GM12891 (cell line): Measurements from ENCODE around the gene ATP1A4.

Source experiments
- DNase-seq: peaks from one replicate; pipeline ENCODE4 v3.0.0; 2011; ENCODE audit warnings: low spot score; ENCODE audit not compliant: insufficient read length
- FAIRE-seq: peaks from 2 replicates; lab custom pipeline; 2011; peaks lifted over from hg19 to GRCh38; lab: Jason Lieb, UNC
- PAX5 ChIP-seq: IDR thresholded peaks from 2 replicates; pipeline ENCODE4 v1.6.1; 2011; ENCODE audit warnings: low read length, moderate library complexity, mild to moderate bottlenecking; ENCODE audit not compliant: insufficient read depth, severe bottlenecking
- POLR2A ChIP-seq: IDR thresholded peaks from 2 replicates; pipeline ENCODE4 v1.6.1; 2011; ENCODE audit warnings: low read depth, low read length, control low read depth
- POLR2AphosphoS5 ChIP-seq: IDR thresholded peaks from 2 replicates; pipeline ENCODE4 v1.6.1; 2011; ENCODE audit warnings: low read depth, low read length, control low read depth
- POU2F2 ChIP-seq: IDR thresholded peaks from 2 replicates; pipeline ENCODE4 v1.6.1; 2011; ENCODE audit warnings: low read depth, mild to moderate bottlenecking, control low read depth, low read length, moderate library complexity
- SPI1 ChIP-seq: IDR thresholded peaks from 2 replicates; pipeline ENCODE4 v1.6.1; 2011; ENCODE audit warnings: low read depth, low read length, control low read depth
- TAF1 ChIP-seq: IDR thresholded peaks from 2 replicates; pipeline ENCODE4 v1.6.1; 2011; ENCODE audit warnings: low read depth, low read length, control low read depth

ATP1A4 gene

DNA sequence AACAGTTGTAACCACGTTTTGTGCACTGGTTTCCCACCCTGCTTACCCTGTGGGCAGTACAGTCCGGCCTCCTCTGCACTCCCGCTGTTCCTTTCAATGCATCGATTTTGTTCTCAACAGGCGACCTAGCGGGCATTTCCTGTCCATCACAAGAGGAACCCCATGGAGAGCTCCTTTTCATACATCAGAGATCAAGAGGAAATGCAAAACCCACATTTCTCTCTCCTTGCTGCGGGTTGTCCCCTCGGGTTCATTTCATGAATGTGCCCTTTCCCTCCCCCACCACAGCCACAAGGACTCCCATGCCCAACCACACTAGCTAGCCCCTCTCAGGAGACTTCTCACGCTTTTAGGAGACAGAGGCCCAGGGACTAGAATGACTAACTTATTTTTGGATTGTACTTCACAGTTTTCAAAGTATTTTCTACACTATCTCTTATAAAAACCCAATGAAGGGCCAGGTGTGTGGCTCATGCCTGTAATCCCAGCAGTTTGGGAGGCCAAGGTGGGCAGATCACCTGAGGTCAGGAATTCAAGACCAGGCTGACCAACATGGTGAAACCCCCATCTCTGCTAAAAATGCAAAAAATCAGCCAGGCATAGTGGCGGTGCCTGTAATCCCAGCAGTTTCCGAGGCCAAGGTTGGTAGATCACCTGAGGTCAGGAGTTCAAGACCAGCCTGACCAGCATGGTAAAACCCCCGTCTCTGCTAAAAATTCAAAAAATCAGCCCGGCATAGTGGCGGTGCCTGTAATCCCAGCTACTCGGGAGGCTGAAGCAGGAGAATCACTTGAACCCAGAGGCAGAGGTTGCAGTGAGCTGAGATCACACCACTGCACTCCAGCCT is 18.4 kb downstream of the ATP1A4 start:
- FAIRE-seq (peak; percentile 89), DNase-seq (peak; percentile 37)
- TF ChIP-seq TAF1 (no peak), POLR2A (no peak), PAX5 (peak; percentile 44), POU2F2 (peak; percentile 58; the same call in 1 of the 2 replicates), SPI1 (peak; percentile 55), POLR2AphosphoS5 (no peak)

DNA sequence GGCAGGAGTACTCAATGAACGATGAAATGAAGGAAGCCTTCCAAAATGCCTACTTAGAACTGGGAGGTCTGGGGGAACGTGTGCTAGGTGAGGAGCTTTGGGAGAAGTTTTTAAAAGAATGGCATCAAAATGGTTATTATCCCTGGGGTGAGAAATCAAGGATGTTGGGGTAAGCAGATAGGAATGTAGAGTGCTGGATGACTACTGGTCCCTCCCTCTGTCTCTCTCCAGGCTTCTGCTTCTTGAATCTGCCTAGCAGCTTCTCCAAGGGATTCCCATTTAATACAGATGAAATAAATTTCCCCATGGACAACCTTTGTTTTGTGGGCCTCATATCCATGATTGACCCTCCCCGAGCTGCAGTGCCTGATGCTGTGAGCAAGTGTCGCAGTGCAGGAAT is 20.0 kb downstream of the ATP1A4 start:
- no peak for TF ChIP-seq POU2F2
- TF ChIP-seq PAX5 = no peak
- TF ChIP-seq POLR2A = no peak
- no peak for TF ChIP-seq SPI1
- no peak for TF ChIP-seq POLR2AphosphoS5
- TF ChIP-seq TAF1 = no peak
- FAIRE-seq = no peak
- DNase-seq = no peak

DNA sequence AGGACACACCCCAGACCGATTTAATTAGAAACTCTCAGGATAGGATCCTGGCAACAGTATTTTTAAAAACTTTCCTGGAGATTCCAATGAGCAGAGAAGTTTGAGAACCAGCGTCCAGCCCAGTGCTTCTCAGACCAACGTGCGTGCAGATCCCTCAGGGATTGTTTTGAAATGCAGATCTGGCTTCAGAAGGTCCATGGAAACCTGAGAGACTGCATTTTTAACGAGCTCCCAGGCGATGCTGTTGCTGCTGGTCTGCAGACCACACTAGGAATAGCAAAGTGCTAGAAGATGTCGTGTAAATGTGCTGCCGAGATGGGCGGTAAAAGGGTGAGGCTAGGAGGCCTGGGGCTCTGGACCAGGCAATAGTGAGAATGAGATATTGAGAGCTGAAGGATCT is 20.6 kb downstream of the ATP1A4 start:
- TF ChIP-seq SPI1 = no peak
- TF ChIP-seq PAX5 = no peak
- TF ChIP-seq TAF1 = no peak
- TF ChIP-seq POLR2AphosphoS5 = no peak
- no peak for TF ChIP-seq POU2F2
- TF ChIP-seq POLR2A = no peak
- FAIRE-seq (no peak), DNase-seq (no peak)

DNA sequence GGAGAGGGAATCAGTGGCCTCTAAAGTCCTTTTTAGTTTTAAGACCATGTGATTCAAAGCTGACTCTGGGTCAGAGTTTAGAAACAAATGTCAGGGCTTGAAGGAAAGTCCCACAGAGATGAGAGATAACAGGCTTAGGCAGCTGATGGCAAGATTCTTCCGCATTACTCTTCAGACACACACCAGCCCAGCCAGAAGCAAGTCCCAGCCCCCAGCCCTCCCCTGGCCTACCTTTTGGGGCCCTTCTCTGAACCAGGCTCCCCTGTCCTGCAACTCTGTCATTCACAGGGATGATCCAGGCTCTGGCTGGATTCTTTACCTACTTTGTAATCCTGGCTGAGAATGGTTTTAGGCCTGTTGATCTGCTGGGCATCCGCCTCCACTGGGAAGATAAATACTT is 25.8 kb downstream of the ATP1A4 start:
- no peak for TF ChIP-seq POLR2AphosphoS5
- TF ChIP-seq TAF1 = no peak
- no peak for TF ChIP-seq POU2F2
- TF ChIP-seq POLR2A = no peak
- no peak for TF ChIP-seq SPI1
- TF ChIP-seq PAX5 = no peak
- DNase-seq (no peak), FAIRE-seq (no peak)

DNA sequence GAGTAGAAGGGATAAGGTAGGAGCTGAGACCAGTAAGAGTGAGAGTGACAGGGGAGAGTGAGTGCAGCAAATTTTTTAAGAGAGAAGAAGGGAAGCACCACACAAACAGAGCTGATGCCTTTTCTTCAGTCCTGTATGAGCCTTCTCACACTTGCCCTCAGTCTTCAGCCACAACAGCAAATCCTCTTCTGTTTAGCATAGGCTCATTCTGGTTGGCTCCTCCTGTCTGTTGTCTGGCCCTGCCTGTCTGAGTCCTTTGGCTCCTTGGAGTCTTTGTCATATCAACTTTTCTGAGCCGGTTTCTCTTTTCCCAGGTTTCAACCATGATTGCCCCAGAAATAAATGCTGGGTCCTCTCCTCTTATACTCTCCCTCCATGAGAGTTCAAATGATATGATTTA is 26.3 kb downstream of the ATP1A4 start:
- DNase-seq = no peak
- no peak for TF ChIP-seq POLR2A
- TF ChIP-seq TAF1 = no peak
- no peak for TF ChIP-seq POU2F2
- TF ChIP-seq PAX5 = no peak
- TF ChIP-seq POLR2AphosphoS5 = no peak
- no peak for TF ChIP-seq SPI1
- no peak for FAIRE-seq

DNA sequence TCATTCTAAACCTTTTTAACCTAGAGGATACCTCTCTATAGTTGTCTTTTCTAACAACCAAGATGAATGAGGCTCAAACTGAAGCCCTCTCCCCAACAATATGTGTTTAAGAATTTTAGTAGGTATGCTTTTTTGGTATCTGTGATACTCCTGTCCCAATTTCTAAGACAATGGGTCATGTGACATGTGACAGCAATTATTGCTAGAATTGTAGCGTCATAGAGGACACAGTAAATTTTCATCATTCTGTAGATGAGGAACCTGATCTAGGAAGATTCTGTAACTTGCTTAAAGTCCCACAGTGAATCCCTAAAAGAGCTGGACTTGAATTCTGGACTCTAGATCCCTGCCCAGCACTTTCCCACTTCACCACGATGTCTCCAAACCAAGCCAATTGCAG is 27.3 kb downstream of the ATP1A4 start:
- FAIRE-seq = no peak
- TF ChIP-seq POLR2A (no peak), POU2F2 (no peak), SPI1 (no peak), PAX5 (no peak), POLR2AphosphoS5 (no peak)
- no peak for DNase-seq

DNA sequence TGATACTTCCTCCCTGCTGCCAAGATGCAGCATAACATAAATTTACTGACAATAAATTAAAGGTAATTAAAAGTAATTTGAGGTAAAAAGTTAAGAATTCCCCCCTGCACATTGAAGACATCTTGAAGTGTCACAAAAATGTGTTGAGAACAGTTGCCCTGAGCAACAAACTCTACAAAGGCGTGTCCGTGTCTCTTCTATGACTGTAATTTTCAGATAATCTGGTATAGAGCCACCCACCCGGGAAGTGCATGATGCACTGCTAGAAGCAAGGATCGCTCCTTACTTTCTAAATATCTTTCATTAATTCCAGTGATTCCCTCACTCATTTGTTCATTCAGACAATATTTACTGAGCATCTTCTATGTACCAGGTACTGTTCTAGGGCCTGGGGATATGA is 27.9 kb downstream of the ATP1A4 start:
- DNase-seq (no peak), FAIRE-seq (no peak)
- TF ChIP-seq POU2F2 = no peak
- TF ChIP-seq TAF1 = no peak
- no peak for TF ChIP-seq PAX5
- TF ChIP-seq POLR2A = no peak
- no peak for TF ChIP-seq SPI1
- TF ChIP-seq POLR2AphosphoS5 = no peak

DNA sequence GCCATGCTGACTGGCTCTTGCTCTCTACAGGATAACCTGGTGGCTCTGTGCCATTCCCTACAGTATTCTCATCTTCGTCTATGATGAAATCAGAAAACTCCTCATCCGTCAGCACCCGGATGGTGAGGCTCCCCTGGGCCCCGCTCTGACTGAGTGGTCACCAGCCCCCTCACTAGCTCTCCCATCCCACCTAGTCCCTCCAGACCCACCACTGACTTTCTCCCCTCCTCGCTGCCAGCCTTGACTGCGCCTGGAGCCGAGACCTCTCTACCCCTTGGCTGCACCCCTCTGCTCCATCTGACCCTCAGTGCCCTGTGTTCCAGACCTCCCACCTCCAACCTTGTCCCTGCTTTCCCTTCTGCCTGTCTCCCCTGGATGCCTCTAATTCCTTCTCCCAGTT is 34.8 kb downstream of the ATP1A4 start:
- no peak for DNase-seq
- no peak for FAIRE-seq
- TF ChIP-seq PAX5 (no peak), TAF1 (no peak), POLR2AphosphoS5 (no peak)

DNA sequence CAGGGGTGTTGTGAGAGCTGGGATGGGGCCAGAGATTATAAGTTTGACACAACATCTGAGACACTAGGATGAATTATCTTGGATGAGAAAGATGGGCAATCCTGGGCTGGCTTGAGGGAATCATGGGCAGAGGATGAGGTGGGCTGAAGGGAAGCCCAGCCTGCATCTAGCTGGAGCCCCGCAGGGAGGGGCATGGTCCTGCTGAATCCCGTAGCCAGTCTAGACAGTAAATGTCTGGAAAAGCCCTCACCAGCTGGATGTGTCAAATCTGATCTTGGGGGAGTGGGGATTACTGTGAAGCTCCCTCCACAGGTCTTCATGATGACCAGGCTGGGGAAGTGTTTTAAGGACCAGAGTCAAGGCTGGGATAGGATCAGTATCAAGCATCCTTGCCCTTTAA is 35.3 kb downstream of the ATP1A4 start:
- DNase-seq = no peak
- no peak for FAIRE-seq

DNA sequence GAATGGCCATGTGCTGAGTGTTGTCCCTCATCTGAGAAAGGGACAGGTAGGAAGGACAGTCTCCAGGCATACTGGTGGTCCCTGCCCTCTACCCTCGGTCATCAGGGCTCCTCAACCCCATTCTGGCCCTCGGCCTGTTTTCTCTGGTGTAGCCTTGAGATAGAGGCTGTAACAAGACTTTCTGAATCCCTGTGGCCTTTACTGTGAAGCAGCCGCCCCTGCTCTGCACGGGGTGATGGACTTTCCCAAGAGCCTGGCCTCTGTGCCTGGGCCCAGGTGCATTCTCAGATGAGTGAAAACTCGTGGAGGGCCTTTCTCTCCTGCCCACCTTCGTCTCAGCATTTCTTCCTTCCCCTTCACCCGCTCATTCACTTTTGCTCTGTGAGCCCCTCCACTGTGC is 36.0 kb downstream of the ATP1A4 start:
- no peak for FAIRE-seq
- no peak for DNase-seq
- TF ChIP-seq SPI1 = no peak
- TF ChIP-seq POLR2AphosphoS5 = no peak

More for the DNA sequence above, 35.3 kb downstream of the ATP1A4 start:
- no peak for TF ChIP-seq POLR2AphosphoS5
